Muscle of leg (tissue), 11 donors: Measurements from ENCODE around the gene HOMER2. TPM values are rescaled to one million over a fixed set of nuclear protein-coding genes. Genes with fewer than 3 reads are reported as not detected.
"Not testable (repeated sequence)": the region's sequence is repeated elsewhere in the genome, so short reads cannot be mapped to it uniquely, and the experiment has no call there.

Experiments
- DNase-seq: peaks from one replicate; pipeline ENCODE4 v3.0.0; 2013
- H3K27ac ChIP-seq: one replicate; pipeline ENCODE4 v1.5.1; 2013; ENCODE audit warnings: mild to moderate bottlenecking, low read length, control low read depth
- H3K27me3 ChIP-seq: one replicate; pipeline ENCODE4 v1.6.1; 2013; ENCODE audit warnings: low read length; ENCODE audit not compliant: control insufficient read depth, insufficient read depth
- H3K36me3 ChIP-seq: one replicate; pipeline ENCODE4 v1.6.1; 2013; ENCODE audit warnings: low read length; ENCODE audit not compliant: control insufficient read depth, insufficient read depth
- H3K4me1 ChIP-seq: one replicate; pipeline ENCODE4 v1.6.1; 2013; ENCODE audit warnings: low read length; ENCODE audit not compliant: control insufficient read depth, insufficient read depth
- H3K4me3 ChIP-seq: one replicate; pipeline ENCODE4 v1.5.1; 2013; ENCODE audit warnings: low read length, control low read depth
- H3K9me3 ChIP-seq: replicated peaks from 2 replicates; pipeline ENCODE4 v1.6.1; 2013; ENCODE audit warnings: low read depth, low read length; ENCODE audit not compliant: control insufficient read depth
- WGBS: methylation state at CpG from one replicate; pipeline ENCODE4 v1.1.5; 2013; ENCODE audit warnings: missing lambda C conversion rate; ENCODE audit not compliant: insufficient coverage; 5-methylcytosine and 5-hydroxymethylcytosine counted together
- polyA plus RNA-seq, 8 donors: library from polyadenylated mRNA; unstranded; fragments of 120-200 nt; gene quantifications; one replicate each; pipeline versions ENCODE4 v1.2.1 to v1.2.3, GENCODE V29; 2013; ENCODE audit warnings: inconsistent platforms in 1 of 8, low replicate concordance in 1 of 8; ENCODE audit not compliant: insufficient read length in 8 of 8, insufficient read depth in 1 of 8
- total RNA-seq: library from RNA; stranded (reverse); fragments of 120-200 nt; gene quantifications from one replicate; pipeline ENCODE4 v1.2.4, GENCODE V29; 2013

Gene HOMER2
- total and polyA plus RNA-seq, 9 donors = 20.1 to 28.8 (median 26.0) TPM

DNA sequence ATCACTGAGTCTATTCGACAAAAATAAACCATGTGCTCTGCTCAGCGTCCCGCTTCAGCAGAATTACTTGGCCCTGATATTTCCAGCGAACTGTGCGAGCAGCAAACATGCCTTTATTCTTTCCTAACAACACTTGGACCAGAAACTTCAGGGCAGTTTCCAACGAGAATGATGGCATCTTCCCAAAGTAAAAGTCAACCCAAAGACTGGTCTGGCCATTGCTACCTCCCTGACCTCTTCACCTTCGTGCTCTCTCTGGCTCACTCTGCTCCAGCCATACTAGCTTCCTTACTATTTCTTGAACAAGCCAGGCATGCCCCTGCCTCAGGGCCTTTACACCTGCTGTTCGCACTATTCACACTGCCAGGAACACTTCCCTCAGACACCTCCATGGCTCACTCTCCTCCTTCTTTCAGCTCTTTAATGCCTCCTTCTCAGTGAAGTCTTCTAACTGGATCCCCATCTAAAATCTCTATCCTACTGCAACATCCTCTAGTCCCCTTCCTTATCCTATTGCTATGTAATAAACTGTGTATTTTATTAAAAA, 6.3 kb downstream of the HOMER2 start:
- DNase-seq = no peak
- peaks cover 4% of the 10 kb centered on the region for H3K4me1 ChIP-seq
- no peaks in the 10 kb centered on the region for H3K9me3 ChIP-seq
- H3K27ac ChIP-seq = no peak overlapping the region
- peaks cover 3% of the 10 kb centered on the region for H3K27me3 ChIP-seq
- 84% methylated on average over 8 of the region's 8 CpGs for WGBS
- H3K36me3 ChIP-seq = no peaks in the 10 kb centered on the region
- no peak overlapping the region for H3K4me3 ChIP-seq

DNA sequence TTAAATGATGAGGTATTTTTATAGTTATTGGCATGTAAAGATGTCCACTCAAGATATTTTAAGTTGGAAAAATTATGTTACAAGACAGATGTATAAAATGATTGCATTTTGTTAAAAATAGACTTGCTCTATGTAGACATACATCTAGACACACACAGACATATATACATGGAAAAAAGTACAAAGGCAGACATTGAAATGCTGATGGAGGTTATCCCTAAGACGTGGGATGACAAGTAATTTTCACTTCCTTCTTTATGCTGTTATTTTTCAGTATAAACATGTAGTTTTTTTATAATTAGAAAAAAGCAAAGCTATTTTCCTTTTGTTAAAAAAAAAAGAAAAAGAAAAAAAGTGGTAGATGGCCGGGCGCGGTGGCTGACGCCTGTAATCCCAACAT, 7.2 kb downstream of the HOMER2 start:
- H3K36me3 ChIP-seq = no peaks in the 10 kb centered on the region
- no peaks in the 10 kb centered on the region for H3K27me3 ChIP-seq
- no peaks in the 10 kb centered on the region for H3K9me3 ChIP-seq
- H3K4me1 ChIP-seq = no peaks in the 10 kb centered on the region
- no peak overlapping the region for H3K4me3 ChIP-seq
- WGBS = no CpG with 5 or more reads among the region's 5 CpGs
- no peak for DNase-seq
- no peak overlapping the region for H3K27ac ChIP-seq

DNA sequence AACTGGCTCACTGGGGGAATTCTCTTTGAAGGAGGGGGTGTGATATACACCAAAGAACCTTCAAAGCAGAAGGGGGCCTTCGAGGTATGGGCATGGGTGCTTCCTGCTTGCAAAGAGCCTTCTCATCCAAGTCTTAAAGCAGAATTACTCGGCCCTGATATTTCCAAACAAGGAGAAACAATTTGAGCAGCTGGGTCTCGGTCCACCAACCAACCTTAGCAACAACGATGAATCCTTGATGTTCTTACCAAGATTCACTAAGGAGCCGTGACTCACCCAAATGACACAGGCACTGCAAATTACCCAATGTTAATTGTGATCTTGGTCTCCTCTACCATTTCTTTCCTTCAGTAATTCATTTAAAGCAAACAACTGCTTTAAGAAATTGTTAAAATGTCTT, 7.7 kb downstream of the HOMER2 start:
- no peaks in the 10 kb centered on the region for H3K4me1 ChIP-seq
- no peaks in the 10 kb centered on the region for H3K27me3 ChIP-seq
- no peaks in the 10 kb centered on the region for H3K36me3 ChIP-seq
- DNase-seq = no peak
- WGBS = 56% methylated on average over 2 of the region's 5 CpGs
- H3K9me3 ChIP-seq = no peaks in the 10 kb centered on the region
- H3K4me3 ChIP-seq = no peak overlapping the region
- H3K27ac ChIP-seq = no peak overlapping the region

DNA sequence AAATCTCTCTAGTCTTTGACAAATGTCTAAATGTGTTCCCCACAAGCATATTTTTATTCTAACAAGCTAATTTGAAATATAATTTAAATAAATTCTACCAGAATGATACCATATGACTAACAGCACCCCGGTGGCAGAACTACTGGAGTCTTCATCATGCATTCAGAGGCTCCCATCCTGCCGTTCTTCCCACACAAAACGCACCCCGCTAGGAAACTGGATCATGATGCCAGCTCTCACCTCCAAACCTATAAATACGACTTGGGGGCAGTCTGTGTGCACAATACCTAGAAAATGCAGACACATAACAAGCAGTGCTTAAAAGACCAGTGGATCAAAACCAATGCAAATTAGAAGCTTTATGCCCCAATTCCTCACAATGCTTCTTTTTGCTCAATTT, 8.5 kb downstream of the HOMER2 start:
- Histone ChIP-seq H3K4me1 (no peaks in the 10 kb centered on the region), H3K27me3 (no peaks in the 10 kb centered on the region), H3K4me3 (no peak overlapping the region), H3K27ac (no peak overlapping the region), H3K36me3 (no peaks in the 10 kb centered on the region), H3K9me3 (no peaks in the 10 kb centered on the region)
- no peak for DNase-seq
- 74% methylated on average over 3 of the region's 5 CpGs for WGBS

DNA sequence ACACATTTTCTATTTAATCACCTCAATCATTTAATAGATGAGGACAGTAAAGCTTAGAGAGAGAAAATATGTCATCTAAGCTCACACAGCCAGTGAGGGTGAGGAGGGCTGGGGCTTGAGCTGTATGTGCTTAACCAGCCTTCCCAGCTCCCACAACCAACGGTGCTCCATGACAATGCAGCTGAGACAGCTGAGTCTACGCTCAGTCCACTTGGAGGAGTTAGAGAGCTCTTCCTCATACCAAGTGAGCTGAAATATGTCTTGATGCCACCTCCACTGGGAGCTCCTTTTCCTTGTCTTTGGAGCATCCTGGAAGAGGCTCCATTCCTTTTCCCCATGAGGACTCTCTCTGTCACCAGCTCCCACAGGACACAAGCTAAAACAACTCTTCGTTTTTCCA, 9.3 kb downstream of the HOMER2 start:
- WGBS = 100% methylated on average over 1 of the region's 3 CpGs
- Histone ChIP-seq H3K4me3 (no peak overlapping the region), H3K27me3 (no peaks in the 10 kb centered on the region), H3K9me3 (no peaks in the 10 kb centered on the region), H3K36me3 (no peaks in the 10 kb centered on the region), H3K4me1 (no peaks in the 10 kb centered on the region), H3K27ac (no peak overlapping the region)
- DNase-seq = no peak

DNA sequence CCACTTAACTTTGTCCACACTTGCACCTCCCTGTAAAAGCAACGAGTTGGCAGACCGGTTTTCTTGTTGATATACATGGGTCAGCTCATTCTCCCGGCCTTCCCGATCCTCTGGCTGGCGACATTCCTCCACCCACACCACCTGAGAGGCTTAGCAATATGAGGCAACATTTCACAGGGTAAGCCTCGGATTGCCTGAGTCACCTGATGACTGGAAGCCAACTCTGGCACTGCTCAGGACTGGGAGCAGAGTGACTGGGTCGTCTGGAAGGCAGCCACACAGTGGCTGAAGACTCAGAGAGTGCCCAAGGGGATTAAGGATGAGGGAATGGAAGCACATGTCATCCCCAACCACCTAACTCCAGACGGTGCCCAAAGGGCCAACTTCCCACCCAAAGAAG, 9.8 kb downstream of the HOMER2 start:
- WGBS = 85% methylated on average over 4 of the region's 8 CpGs
- Histone ChIP-seq H3K4me1 (no peaks in the 10 kb centered on the region), H3K9me3 (no peaks in the 10 kb centered on the region), H3K27ac (no peak overlapping the region), H3K36me3 (no peaks in the 10 kb centered on the region), H3K4me3 (no peak overlapping the region), H3K27me3 (no peaks in the 10 kb centered on the region)
- DNase-seq = no peak

DNA sequence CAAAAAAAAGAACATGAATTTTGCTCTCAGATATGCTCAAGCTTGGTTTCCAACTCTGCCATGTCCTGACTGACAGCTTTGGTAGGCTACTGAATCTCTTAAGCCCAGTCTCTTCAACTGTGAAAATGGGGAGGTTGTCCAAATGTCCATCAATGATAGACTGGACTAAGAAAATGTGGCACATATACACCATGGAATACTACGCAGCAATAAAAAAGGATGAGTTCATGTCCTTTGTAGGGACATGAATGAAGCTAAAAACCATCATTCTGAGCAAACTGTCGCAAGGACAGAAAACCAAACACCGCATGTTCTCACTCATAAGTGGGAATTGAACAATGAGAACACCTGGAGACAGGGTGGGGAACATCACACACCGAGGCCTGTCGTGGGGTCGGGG, 12.8 kb downstream of the HOMER2 start:
- 97% methylated on average over 3 of the region's 6 CpGs for WGBS
- H3K9me3 ChIP-seq, H3K4me1 ChIP-seq, H3K27me3 ChIP-seq, H3K4me3 ChIP-seq, H3K27ac ChIP-seq, H3K36me3 ChIP-seq, DNase-seq: not testable (repeated sequence)

DNA sequence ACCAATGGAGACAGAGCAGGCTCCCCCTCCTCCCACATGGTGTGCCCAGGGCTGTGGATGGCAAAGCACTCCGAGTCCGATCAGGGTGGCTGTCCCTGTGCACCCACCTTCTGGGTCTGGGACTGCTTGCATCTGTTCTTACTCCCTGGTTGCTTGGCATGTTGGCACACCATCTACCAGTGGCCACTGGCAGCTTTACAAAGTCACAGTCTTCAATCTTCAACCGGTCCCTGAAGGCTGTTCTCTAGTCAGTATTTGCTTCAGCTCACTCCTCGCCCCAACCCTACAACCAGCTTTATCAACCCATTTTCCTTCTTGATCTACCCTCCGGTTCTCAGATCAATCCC, 14.8 kb downstream of the HOMER2 start:
- WGBS = 81% methylated on average over 4 of the region's 5 CpGs
- H3K27ac ChIP-seq = no peak overlapping the region
- no peaks in the 10 kb centered on the region for H3K27me3 ChIP-seq
- H3K36me3 ChIP-seq = no peaks in the 10 kb centered on the region
- no peak for DNase-seq
- H3K9me3 ChIP-seq = no peaks in the 10 kb centered on the region
- H3K4me3 ChIP-seq = no peak overlapping the region
- H3K4me1 ChIP-seq = no peaks in the 10 kb centered on the region

DNA sequence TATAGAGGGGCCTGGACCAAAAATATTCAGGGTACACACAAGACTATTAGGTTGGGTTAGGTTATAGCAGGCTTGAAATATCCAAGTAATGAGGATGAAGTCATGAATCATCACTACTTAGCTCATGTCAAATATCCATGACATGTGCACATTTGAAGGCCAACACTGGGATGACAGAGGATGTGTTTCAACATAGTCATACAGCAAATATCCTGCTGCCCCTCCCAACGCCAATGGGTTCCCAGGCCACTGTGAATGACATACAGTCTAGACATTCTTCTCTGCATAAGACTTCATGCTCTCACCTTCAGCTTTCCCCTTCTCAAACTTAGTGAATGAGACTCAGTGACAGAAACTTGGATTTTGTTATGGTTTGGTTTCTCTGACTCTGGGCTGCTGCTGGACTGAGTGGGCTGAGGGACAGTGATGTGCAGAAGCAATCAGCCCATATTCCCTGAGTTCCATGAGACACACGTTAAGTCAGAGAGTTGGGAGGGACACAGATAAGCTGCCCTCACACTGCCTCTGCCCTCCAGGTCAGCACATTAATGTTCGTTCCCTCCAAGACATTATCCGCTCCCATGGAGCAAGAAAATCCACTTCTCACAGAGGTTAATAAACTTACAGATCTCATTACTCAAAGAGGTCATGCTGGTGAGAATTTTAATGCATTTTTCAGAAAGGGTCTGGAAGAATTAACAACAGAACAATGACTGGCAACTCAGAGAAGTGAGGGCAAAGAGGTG, 15.4 kb downstream of the HOMER2 start:
- no peaks in the 10 kb centered on the region for H3K4me1 ChIP-seq
- WGBS = 17% methylated on average over 1 of the region's 4 CpGs
- DNase-seq = no peak

DNA sequence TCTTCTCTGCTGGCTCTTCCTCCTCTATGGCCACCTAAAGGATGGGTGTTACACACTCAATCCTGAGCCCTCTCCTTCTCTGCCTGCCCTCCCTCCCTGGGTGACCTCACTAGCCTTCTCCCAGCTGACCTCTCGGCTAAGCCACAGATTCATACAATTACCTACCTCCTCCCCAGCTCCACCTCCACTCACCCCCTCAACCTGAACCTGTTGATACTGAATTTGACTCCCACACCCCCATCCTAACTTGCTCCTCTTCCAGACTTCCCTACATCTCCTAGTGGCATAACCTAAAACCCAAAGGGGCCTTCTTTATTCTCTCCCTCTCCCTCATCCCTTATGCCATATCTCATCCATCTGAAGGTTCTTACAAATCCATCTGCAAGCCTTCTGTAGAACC, 17.1 kb downstream of the HOMER2 start:
- H3K9me3 ChIP-seq = no peaks in the 10 kb centered on the region
- no peaks in the 10 kb centered on the region for H3K4me1 ChIP-seq
- H3K36me3 ChIP-seq = no peaks in the 10 kb centered on the region
- no peak overlapping the region for H3K27ac ChIP-seq
- H3K27me3 ChIP-seq = no peaks in the 10 kb centered on the region
- 80% methylated on average over 1 of the region's 1 CpG for WGBS
- DNase-seq = no peak
- H3K4me3 ChIP-seq = no peak overlapping the region

More for the DNA sequence above, 15.4 kb downstream of the HOMER2 start:
- Histone ChIP-seq H3K36me3 (no peaks in the 10 kb centered on the region), H3K27me3 (no peaks in the 10 kb centered on the region), H3K9me3 (no peaks in the 10 kb centered on the region), H3K4me3 (no peak overlapping the region), H3K27ac (no peak overlapping the region)
